Measurements from ENCODE around the gene ADORA2B.

ADORA2B gene

DNA sequence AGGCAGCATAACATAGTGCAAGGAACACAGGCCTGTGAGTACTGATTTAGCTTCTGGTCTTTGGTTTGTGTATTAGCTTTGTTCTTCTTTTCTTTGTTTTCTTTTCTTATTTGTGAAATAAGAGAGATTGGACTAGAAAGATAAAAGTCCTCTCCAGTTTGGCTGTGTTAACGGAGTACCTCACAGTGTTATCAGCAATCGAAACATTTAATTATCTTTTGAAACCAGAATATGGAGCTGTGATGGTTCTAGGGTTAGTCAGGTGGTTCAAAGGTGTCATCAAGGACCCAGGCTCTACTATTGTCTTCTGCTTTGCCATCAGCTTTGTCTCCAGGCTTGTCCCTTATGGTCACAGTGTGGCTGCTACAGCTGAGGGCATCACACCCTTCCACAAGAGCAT, 25.6 kb downstream of the ADORA2B start:
- TF ChIP-seq, protein P1, sequence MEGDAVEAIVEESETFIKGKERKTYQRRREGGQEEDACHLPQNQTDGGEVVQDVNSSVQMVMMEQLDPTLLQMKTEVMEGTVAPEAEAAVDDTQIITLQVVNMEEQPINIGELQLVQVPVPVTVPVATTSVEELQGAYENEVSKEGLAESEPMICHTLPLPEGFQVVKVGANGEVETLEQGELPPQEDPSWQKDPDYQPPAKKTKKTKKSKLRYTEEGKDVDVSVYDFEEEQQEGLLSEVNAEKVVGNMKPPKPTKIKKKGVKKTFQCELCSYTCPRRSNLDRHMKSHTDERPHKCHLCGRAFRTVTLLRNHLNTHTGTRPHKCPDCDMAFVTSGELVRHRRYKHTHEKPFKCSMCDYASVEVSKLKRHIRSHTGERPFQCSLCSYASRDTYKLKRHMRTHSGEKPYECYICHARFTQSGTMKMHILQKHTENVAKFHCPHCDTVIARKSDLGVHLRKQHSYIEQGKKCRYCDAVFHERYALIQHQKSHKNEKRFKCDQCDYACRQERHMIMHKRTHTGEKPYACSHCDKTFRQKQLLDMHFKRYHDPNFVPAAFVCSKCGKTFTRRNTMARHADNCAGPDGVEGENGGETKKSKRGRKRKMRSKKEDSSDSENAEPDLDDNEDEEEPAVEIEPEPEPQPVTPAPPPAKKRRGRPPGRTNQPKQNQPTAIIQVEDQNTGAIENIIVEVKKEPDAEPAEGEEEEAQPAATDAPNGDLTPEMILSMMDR (IDR thresholded peaks at IDR 0.05; ENCODE audit: control insufficient read depth, insufficient read depth, low read depth, low read length, missing control alignments): no peak
- no peak overlapping the region for H3K4me3 ChIP-seq (ENCODE audit: control insufficient read depth, low read depth, low read length)
- no peak for DNase-seq (ENCODE audit: low read depth)

DNA sequence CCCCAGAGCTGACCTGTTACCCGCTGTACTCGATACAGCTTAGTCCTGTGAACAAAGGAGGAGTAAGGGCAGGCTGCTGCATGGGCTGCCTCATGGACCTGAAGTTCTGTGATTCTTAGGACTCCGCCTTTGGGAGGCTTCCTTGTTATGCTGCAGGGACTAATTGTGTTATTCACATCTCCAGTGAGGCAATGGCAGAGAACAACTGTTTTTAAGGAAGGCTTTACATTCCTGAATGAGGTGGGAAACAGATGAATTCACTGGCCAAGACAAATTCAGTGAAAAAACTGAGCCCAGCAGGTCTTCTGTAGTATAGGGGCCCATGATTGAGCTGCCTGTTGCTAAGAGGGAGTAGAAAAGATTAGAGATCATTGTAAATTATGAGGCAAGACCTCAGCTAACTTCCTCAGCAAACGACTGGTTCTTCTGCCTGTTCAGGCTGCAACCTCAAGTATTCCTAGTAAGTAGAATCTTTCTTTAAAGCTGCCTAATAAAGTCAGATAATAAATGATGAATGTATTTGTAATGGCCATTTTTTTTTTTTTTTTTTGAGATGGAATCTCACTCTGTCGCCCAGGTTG, 26.3 kb downstream of the ADORA2B start:
- TF ChIP-seq, protein P1 (IDR thresholded peaks at IDR 0.05; ENCODE audit: control insufficient read depth, insufficient read depth, low read depth, low read length, missing control alignments): no peak

DNA sequence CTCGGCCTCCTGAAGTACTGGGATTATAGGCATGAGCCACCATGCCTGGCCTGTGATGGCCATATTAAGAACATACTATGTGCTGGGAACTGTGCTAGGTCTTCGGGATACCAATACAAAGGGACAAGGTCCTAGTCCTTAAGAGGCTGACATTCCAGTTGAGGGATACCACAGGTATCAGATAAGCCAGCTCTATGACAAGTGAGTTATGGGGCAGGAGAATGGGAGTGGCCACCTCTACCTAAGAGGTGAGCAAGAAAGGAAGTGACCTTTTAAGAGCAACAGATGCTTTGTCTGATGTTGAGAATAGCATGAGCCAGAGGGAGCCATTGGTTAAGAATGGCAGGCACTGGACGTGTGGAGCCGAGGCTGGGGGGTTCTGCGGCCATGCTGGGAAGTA, 27.0 kb downstream of the ADORA2B start:
- TF ChIP-seq, protein P1 (IDR thresholded peaks at IDR 0.05; ENCODE audit: control insufficient read depth, insufficient read depth, low read depth, low read length, missing control alignments): no peak
- DNase-seq (ENCODE audit: low read depth): no peak

More for the DNA sequence above, 26.3 kb downstream of the ADORA2B start:
- H3K4me3 ChIP-seq (ENCODE audit: control insufficient read depth, low read depth, low read length): no peak overlapping the region
- no peak for DNase-seq (ENCODE audit: low read depth)

DNA sequence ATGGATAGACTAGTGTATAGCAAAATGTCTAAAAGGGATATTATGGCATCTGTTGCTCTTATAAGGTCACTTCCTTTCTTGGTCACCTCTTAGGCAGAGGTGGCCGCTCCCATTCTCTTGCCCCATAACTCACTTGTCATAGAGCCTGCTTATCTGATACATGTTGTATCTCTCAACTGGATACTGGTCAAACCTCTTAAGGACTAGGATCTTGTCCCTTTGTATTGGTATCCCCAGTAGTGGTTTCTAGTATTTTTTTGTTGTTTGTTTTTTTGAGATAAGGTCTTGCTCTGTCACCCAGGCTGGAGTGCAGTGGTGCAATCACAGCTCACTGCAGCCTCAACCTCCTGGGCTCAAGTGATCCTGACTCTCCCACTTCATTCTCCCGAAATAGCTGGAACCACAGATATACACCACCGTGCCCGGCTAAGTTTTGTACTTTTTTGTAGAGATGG, 27.6 kb downstream of the ADORA2B start:
- DNase-seq (ENCODE audit: low read depth): no peak
- TF ChIP-seq, protein P1 (IDR thresholded peaks at IDR 0.05; ENCODE audit: control insufficient read depth, insufficient read depth, low read depth, low read length, missing control alignments): no peak
- H3K4me3 ChIP-seq (ENCODE audit: control insufficient read depth, low read depth, low read length): no peak overlapping the region

More for the DNA sequence above, 27.0 kb downstream of the ADORA2B start:
- no peak overlapping the region for H3K4me3 ChIP-seq (ENCODE audit: control insufficient read depth, low read depth, low read length)

DNA sequence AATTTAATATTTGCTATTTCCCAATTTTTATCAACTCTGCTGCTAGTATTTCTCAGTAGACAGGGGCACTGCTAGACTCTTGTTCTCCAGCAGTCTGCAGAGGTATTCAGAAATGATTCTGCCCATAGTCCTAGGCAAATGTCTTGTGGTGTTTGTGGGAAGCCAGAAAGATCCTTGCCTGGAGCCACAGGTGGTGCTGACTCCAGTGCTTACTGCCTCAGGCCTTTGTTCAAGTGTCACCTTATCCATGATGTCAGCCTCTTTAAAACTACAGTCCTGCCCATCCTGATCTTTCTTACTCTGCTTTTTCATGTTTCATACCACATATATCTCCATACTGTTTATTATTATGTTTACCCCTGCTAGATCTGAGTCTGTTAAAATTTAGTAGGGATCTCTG, 28.1 kb downstream of the ADORA2B start:
- no peak overlapping the region for H3K4me3 ChIP-seq (ENCODE audit: control insufficient read depth, low read depth, low read length)
- TF ChIP-seq, protein P1 (IDR thresholded peaks at IDR 0.05; ENCODE audit: control insufficient read depth, insufficient read depth, low read depth, low read length, missing control alignments): no peak
- DNase-seq (ENCODE audit: low read depth): no peak

DNA sequence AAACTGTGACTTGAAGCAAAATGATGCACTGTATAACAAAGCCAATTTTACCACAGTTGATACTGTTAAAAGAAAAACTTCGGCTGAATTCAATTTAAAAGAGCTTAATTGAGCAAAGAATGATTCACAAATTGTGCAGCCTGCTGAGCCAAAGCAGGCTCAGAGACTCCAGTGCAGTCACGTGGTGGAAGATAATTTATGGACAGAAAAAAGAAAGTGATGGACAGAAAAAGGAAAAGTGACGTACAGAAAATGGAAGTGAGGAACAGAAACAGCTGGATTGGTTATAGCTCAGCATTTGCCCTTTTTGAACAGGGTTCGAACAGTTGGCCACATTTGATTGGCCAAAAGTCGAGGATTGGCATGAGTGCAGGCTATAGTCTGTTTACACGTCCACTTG, 28.9 kb downstream of the ADORA2B start:
- no peak overlapping the region for H3K4me3 ChIP-seq (ENCODE audit: control insufficient read depth, low read depth, low read length)
- no peak for DNase-seq (ENCODE audit: low read depth)
- TF ChIP-seq, protein P1 (IDR thresholded peaks at IDR 0.05; ENCODE audit: control insufficient read depth, insufficient read depth, low read depth, low read length, missing control alignments): no peak

Measured in AG09309 (cell line).